T-cell (primary cell): ENCODE measurements around the gene MYO1D. TPM values are rescaled to one million over a fixed set of nuclear protein-coding genes. Genes with fewer than 3 reads are reported as not detected.
A peak's percentile ranks its signal among the peaks of the same experiment; 100 is the strongest.

Experiments
- ATAC-seq, 4 experiments: fragments of 200-7000 bp in 3 of 4; fragments of 150-1000 bp in 1 of 4; cut with Tn5 transposase; replicated peaks in 1 of 4; 1 replicate in 3 of 4; 2 replicates in 1 of 4; pipeline ENCODE4 v1.10.0; 2021; ENCODE audit warnings: moderate library complexity in 3 of 4, mild to moderate bottlenecking in 2 of 4, moderate number of reproducible peaks in 1 of 4
- CTCF ChIA-PET, 2 donors: fragments of 300-600 bp; sonication (Branson Sonifier 250); formaldehyde crosslinking; loops; one replicate each; lab custom pipeline; 2022; ENCODE audit warnings: antibody characterized with exemption in 2 of 2; lab: Charles Lee
- POLR2A ChIA-PET, 2 donors: fragments of 300-600 bp; sonication (Branson Sonifier 250); formaldehyde crosslinking; loops; one replicate each; lab custom pipeline; 2022; ENCODE audit warnings: antibody characterized with exemption in 2 of 2; lab: Charles Lee
- DNase-seq, 35 experiments: peaks; one replicate each; pipeline versions ENCODE4 v3.0.0 to v3.0.0-alpha.2; 2013 to 2023
- H3K27ac ChIP-seq: one replicate; pipeline ENCODE4 v1.5.1; 2013; ENCODE audit warnings: low read length
- H3K27me3 ChIP-seq, 2 experiments: replicated peaks in 1 of 2; 1 replicate in 1 of 2; 2 replicates in 1 of 2; pipeline versions ENCODE4 v1.6.1 to v1.7.0; 2013; ENCODE audit warnings: low read length in 1 of 2, mixed read lengths in 1 of 2; ENCODE audit not compliant: control insufficient read depth in 2 of 2, insufficient read depth in 2 of 2; ENCODE audit errors: extremely low read depth in 1 of 2
- H3K36me3 ChIP-seq, 2 donors: 1 replicate in 1 of 2; 2 replicates in 1 of 2; pipeline versions ENCODE4 v1.6.1 to v1.7.0; 2013; ENCODE audit warnings: low read length in 1 of 2; ENCODE audit not compliant: control insufficient read depth in 2 of 2, insufficient read depth in 1 of 2; ENCODE audit errors: extremely low read depth in 1 of 2
- H3K4me1 ChIP-seq, 2 experiments: 1 replicate in 1 of 2; 2 replicates in 1 of 2; pipeline versions ENCODE4 v1.6.1 to v1.7.0; 2013; ENCODE audit warnings: low read length in 2 of 2, mixed read lengths in 1 of 2; ENCODE audit not compliant: insufficient read depth in 2 of 2, control insufficient read depth in 1 of 2; ENCODE audit errors: extremely low read depth in 1 of 2
- H3K4me3 ChIP-seq, 2 donors: 1 replicate in 1 of 2; 2 replicates in 1 of 2; pipeline versions ENCODE4 v1.5.1 to v1.7.0; 2013; ENCODE audit warnings: mild to moderate bottlenecking in 2 of 2, low read length in 1 of 2, moderate library complexity in 1 of 2; ENCODE audit not compliant: control insufficient read depth in 1 of 2; ENCODE audit errors: extremely low read depth in 1 of 2
- H3K9me3 ChIP-seq: 2 replicates; pipeline ENCODE4 v1.7.0; 2013
- H3K27ac Mint-ChIP-seq, 2 donors: one replicate each; pipeline ENCODE4 v1.8.0; 2020 to 2021; ENCODE audit warnings: mild to moderate bottlenecking in 2 of 2, mixed read lengths in 2 of 2
- H3K27me3 Mint-ChIP-seq, 2 donors: one replicate each; pipeline ENCODE4 v1.8.0; 2021 to 2022; ENCODE audit warnings: mixed read lengths in 2 of 2
- H3K36me3 Mint-ChIP-seq: one replicate; pipeline ENCODE4 v1.8.0; 2021; ENCODE audit warnings: mixed read lengths
- H3K4me1 Mint-ChIP-seq, 3 donors: one replicate each; pipeline ENCODE4 v1.8.0; 2020 to 2022; ENCODE audit warnings: mixed read lengths in 3 of 3, mild to moderate bottlenecking in 1 of 3
- H3K4me3 Mint-ChIP-seq, 3 donors: one replicate each; pipeline ENCODE4 v1.8.0; 2020 to 2022; ENCODE audit warnings: mild to moderate bottlenecking in 3 of 3, mixed read lengths in 3 of 3, moderate library complexity in 3 of 3
- H3K9me3 Mint-ChIP-seq, 3 donors: one replicate each; pipeline ENCODE4 v1.8.0; 2020 to 2022; ENCODE audit warnings: mixed read lengths in 3 of 3
- WGBS: methylation state at CpG from one replicate; pipeline ENCODE4 v1.1.5; 2013; ENCODE audit warnings: missing lambda C conversion rate; ENCODE audit not compliant: insufficient coverage; 5-methylcytosine and 5-hydroxymethylcytosine counted together
- total RNA-seq, 35 experiments: library from RNA in 6 of 35; stranded (reverse) in 6 of 35; fragments of 120-200 nt in 1 of 35; gene quantifications; one replicate each; pipeline versions ENCODE4 v1.2.1 to v1.2.4 and lab custom pipeline; 2013 to 2026

Gene MYO1D
- total RNA-seq, 5 donors from 2014 or later (not counting 1 experiment from before 2014, with no cell fraction given): 8.3 to 11.1 (median 9.5) TPM

DNA sequence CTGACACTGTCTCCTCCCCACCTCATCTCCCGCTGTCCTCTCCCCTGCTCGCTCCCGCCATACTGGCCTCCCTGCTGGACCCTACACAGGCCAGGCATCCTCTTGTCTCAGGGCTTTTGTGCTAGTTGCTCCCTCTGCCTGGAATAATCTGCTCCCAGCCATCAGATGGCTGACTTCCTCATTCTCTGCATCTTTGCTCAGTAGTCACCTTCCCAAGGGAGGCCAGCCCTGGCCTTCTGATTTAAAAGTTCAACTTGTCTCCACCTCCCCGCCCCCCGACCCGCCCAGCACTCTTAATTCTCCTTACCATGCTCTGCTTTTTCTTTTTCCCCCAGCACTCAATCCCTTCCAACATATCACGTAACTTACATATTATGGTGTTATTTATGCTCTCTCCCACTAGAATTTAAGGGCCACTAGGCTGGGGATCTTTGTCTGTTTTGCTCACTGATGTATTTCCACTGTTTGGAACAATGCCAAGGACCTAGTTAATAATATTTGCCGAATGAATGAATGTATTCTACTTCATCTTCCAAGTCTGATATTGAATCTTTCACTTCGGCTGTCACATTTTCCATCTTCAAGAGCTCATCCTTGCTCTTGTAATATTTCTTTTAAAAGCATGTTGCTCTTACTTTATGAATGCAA lies 211.9 kb downstream of the MYO1D start:
- POLR2A ChIA-PET: no interaction called here

DNA sequence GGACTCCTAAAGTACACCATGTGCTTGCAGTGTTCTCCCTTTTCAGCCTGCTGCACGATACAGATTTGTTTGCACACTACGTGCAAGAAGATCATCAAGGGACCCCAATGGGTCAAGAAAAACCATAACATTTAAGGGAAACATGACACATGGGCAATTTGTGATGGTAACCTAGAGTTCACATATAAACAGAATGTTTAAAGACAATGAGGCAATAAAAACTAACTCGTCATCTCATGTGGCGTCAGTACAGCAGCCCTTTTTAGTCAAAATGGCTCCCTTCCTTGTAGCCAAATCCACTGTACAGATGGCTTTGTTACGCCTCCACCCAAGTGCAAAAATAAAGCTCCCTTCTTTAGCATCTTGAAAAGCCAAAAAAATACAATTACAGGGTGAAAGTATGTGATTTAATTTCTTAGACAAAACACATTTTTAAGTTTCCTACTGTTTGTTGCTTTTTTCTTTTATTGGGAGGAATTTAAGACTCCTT lies 216.4 kb downstream of the MYO1D start:
- ATAC-seq: no peak
- no peak for DNase-seq
- Histone ChIP-seq H3K9me3 (no peaks in the 10 kb centered on the region), H3K27me3 (no peaks in the 10 kb centered on the region), H3K36me3 (no peaks in the 10 kb centered on the region), H3K4me3 (no peak overlapping the region), H3K27ac (no peak overlapping the region), H3K4me1 (no peaks in the 10 kb centered on the region)
- WGBS: 100% methylated on average over 1 of the region's 5 CpGs
- no peaks in the 10 kb centered on the region for H3K9me3 Mint-ChIP-seq
- H3K27me3 Mint-ChIP-seq: no peaks in the 10 kb centered on the region
- POLR2A ChIA-PET: no interaction called here
- CTCF ChIA-PET: no interaction called here
- no peak overlapping the region for H3K27ac Mint-ChIP-seq
- H3K36me3 Mint-ChIP-seq: peaks cover 7% of the 10 kb centered on the region
- no peak overlapping the region for H3K4me3 Mint-ChIP-seq
- peaks cover 0 to 2% (median 0%) of the 10 kb centered on the region in 3 donors for H3K4me1 Mint-ChIP-seq

More for the DNA sequence above, 211.9 kb downstream of the MYO1D start:
- Mint-ChIP-seq H3K36me3 (no peaks in the 10 kb centered on the region), H3K9me3 (no peaks in the 10 kb centered on the region), H3K4me1 (no peaks in the 10 kb centered on the region), H3K27ac (no peak overlapping the region), H3K4me3 (no peak overlapping the region), H3K27me3 (no peaks in the 10 kb centered on the region)
- H3K9me3 ChIP-seq: no peaks in the 10 kb centered on the region
- WGBS: 100% methylated on average over 3 of the region's 9 CpGs
- H3K27me3 ChIP-seq: no peaks in the 10 kb centered on the region
- no peak overlapping the region for H3K27ac ChIP-seq
- ATAC-seq (no peak), DNase-seq (no peak)
- no peaks in the 10 kb centered on the region for H3K36me3 ChIP-seq
- no peak overlapping the region for H3K4me3 ChIP-seq
- no peaks in the 10 kb centered on the region for H3K4me1 ChIP-seq
- CTCF ChIA-PET: no interaction called here

- Mint-ChIP-seq H3K36me3 (peaks cover 13% of the 10 kb centered on the region), H3K27ac (no peak overlapping the region), H3K4me3 (no peak overlapping the region), H3K4me1 (peaks cover 0 to 2% (median 0%) of the 10 kb centered on the region in 3 donors), H3K9me3 (no peaks in the 10 kb centered on the region), H3K27me3 (no peaks in the 10 kb centered on the region)
- DNase-seq: peak in 34 of 35 experiments; percentile 6 to 78 (median 47)
- Histone ChIP-seq H3K36me3 (no peaks in the 10 kb centered on the region), H3K9me3 (no peaks in the 10 kb centered on the region), H3K27me3 (no peaks in the 10 kb centered on the region), H3K4me1 (no peaks in the 10 kb centered on the region), H3K27ac (no peak overlapping the region), H3K4me3 (no peak overlapping the region)
- WGBS: 0% methylated on average over 1 of the region's 5 CpGs
- POLR2A ChIA-PET: no interaction called here
- CTCF ChIA-PET: interaction anchor here (0.7 to 1.7 kb wide), 8 partner anchors 28 to 218 kb away, joined by 3 to 5 read pairs (median 4); partner anchors contain the start of gene MYO1D (in 1 of the 2)
- ATAC-seq: peak; percentile 40 to 75 (median 72)
These were observed 217.5 kb downstream of the MYO1D start for GRCh38 chr17:32659419-32659842.

DNA sequence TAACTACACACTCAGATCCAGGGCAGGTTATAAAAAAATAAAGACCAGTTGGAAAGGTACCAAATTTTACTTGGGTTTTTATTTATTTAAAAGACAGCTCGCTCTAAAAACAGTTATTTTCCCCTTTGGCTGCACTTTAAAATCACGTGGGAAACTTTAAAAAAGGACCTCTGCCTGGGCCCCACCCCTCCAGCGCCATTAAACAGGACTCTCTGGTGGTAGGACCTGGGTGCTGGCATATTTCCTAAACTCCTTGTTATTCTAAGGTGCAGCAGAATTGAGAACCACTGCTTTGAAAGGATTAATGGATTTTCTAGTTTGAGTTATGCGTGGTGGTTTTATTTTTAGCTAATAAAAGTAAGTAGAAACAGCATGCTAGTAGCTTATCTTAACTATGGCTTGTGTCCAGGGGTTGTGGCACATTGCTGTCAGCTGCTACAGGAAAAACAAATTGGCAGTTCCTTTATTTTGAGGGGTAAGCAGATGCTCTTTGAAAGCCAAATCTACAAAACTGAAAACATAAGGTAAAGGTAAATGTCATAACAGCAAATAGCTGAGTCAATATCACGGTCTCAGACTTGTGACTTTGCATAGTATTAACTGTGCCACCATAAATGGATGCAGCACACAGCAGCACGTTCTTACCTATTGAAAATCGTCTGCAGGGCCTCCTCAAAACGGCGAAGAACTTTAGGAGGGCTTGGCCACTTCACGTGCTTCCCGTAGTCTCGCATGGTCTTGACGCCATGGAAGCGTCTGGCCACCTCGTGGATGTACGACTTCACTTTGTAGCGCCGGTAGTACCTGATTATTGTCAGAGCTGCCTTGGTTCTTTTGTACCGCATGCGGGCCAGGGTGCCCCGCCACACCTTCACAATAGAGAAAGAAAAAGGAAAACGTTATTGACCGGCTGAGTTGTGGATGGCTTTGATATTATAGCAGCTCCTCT lies 218.2 kb downstream of the MYO1D start:
- Histone ChIP-seq H3K4me3 (no peak overlapping the region), H3K4me1 (no peaks in the 10 kb centered on the region), H3K27me3 (no peaks in the 10 kb centered on the region), H3K27ac (no peak overlapping the region), H3K9me3 (no peaks in the 10 kb centered on the region), H3K36me3 (no peaks in the 10 kb centered on the region)
- ATAC-seq (no peak), DNase-seq (no peak)
- Mint-ChIP-seq H3K9me3 (no peaks in the 10 kb centered on the region), H3K27ac (no peak overlapping the region), H3K4me1 (peaks cover 0 to 2% (median 0%) of the 10 kb centered on the region in 3 donors), H3K4me3 (no peak overlapping the region), H3K27me3 (no peaks in the 10 kb centered on the region), H3K36me3 (peaks cover 17% of the 10 kb centered on the region)
- WGBS: 68% methylated on average over 11 of the region's 23 CpGs
- ChIA-PET POLR2A (interaction anchor here in 1 of 2 donors (0.6 kb wide), 1 partner anchor 1116 kb away, joined by 3 read pairs; no protein-coding TSS in a partner anchor), CTCF (interaction anchor here (0.5 to 1.7 kb wide), 11 partner anchors 29 to 862 kb away, joined by 3 to 5 read pairs (median 4); partner anchors contain the start of gene MYO1D (in 1 of the 2))

GRCh38 chr17:32656886-32657285 lies 220.0 kb downstream of the MYO1D start:
- Mint-ChIP-seq H3K4me1 (peaks cover 0 to 2% (median 0%) of the 10 kb centered on the region in 3 donors), H3K27me3 (no peaks in the 10 kb centered on the region), H3K36me3 (peaks cover 22% of the 10 kb centered on the region), H3K27ac (no peak overlapping the region), H3K9me3 (no peaks in the 10 kb centered on the region), H3K4me3 (no peak overlapping the region)
- H3K4me1 ChIP-seq: no peaks in the 10 kb centered on the region
- no peak overlapping the region for H3K27ac ChIP-seq
- no peaks in the 10 kb centered on the region for H3K27me3 ChIP-seq
- WGBS: no CpG with 5 or more reads among the region's 1 CpG
- no peak for DNase-seq
- ChIA-PET CTCF (no interaction called here), POLR2A (no interaction called here)
- no peak overlapping the region for H3K4me3 ChIP-seq
- no peaks in the 10 kb centered on the region for H3K36me3 ChIP-seq
- no peaks in the 10 kb centered on the region for H3K9me3 ChIP-seq
- no peak for ATAC-seq

DNA sequence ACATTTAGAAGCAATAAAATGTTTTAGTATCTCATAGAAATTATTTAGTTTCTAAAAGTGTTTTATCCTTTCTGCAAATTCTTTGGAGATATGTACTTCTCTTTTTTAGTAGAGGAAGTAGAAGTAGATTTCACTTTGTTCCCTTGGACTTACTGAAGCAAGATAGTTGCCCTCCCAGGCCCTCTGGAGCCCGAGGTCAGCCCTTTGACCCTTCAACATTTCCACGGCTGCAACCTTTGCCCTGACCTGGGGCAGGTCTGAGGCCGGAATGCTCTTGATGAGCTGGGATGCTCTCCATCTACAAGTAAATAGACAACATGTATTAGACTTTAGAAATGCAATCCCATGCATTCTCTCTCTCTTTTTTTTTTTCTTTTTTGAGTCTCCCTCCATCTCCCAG lies 222.6 kb downstream of the MYO1D start:
- H3K4me1 Mint-ChIP-seq: peaks cover 0 to 2% (median 0%) of the 10 kb centered on the region in 3 donors
- H3K27me3 Mint-ChIP-seq: no peaks in the 10 kb centered on the region
- ChIA-PET POLR2A (no interaction called here), CTCF (no interaction called here)
- no peak overlapping the region for H3K27ac Mint-ChIP-seq
- Histone ChIP-seq H3K27me3 (no peaks in the 10 kb centered on the region), H3K4me1 (no peaks in the 10 kb centered on the region), H3K4me3 (no peak overlapping the region), H3K36me3 (no peaks in the 10 kb centered on the region), H3K9me3 (no peaks in the 10 kb centered on the region), H3K27ac (no peak overlapping the region)
- peaks cover 42% of the 10 kb centered on the region for H3K36me3 Mint-ChIP-seq
- DNase-seq (no peak), ATAC-seq (no peak)
- no peak overlapping the region for H3K4me3 Mint-ChIP-seq
- 100% methylated on average over 1 of the region's 3 CpGs for WGBS
- H3K9me3 Mint-ChIP-seq: peaks cover 8 to 18% (median 15%) of the 10 kb centered on the region in 3 donors
